Measurements from ENCODE around the gene HCN4. TPM values are rescaled to one million over a fixed set of nuclear protein-coding genes. Genes with fewer than 3 reads are reported as not detected.

HCN4 gene
- total RNA-seq, 1 donor, result under 0.01 TPM

DNA sequence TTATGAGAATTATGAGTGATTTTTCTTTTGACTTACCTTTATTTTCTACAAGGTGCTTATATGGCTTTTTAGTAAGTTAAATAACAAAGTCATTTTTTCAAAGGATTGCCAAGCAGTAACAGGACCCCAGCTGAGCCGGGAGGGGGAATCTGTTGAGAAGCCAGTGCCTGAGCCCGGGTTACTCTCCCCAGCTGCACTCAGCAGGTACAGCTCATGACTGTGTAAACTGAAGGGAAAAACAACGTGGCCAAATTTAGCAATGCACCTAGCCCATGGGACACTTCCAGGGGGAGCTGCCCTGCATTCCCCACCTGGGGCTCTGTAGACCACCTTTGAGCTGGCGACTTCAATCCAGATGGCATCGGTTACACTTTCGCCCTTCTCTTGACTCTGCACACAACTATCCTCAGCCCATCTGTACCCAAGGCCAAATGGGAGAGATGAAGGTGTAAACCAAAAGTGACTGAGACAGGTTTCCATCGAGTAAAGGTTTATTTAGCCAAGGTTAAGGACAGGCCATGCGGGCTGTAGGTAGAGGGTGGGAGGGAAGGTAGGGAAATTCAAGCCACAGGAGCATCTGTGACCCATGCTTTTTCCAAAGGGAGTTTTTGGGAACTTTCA lies 18.2 kb upstream of the HCN4 start:
- Histone ChIP-seq H3K9me3 (ENCODE audit: low read depth, low read length) (no peaks in the 10 kb centered on the region), H3K4me3 (ENCODE audit: low read length) (no peak overlapping the region), H3K27me3 (ENCODE audit: insufficient read depth, low read length) (no peaks in the 10 kb centered on the region), H3K4me1 (ENCODE audit: insufficient read depth, low read length) (peaks cover 8% of the 10 kb centered on the region)

DNA sequence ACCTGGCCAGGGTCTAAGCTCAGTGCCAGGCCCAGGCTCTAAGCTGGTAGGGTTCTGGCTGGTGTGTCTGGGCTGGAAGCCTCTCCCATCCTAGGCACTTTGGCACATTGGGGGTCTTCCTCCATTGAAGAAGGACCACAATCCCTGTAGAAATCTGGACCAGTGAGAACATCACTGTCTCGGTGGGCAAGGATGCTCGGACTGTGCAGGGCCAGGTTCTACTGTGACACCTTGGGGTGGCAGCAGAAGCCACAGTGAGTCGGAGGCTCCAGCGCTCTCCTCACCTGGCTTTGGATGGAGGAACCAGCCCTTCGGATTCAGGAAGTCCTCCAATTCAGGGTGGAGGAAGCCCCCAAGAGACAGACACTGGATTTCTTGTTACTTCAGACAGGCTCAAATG lies 17.5 kb upstream of the HCN4 start:
- H3K4me3 ChIP-seq (ENCODE audit: low read length), result no peak overlapping the region
- no peaks in the 10 kb centered on the region for H3K9me3 ChIP-seq (ENCODE audit: low read depth, low read length)
- peaks cover 8% of the 10 kb centered on the region for H3K4me1 ChIP-seq (ENCODE audit: insufficient read depth, low read length)
- H3K27me3 ChIP-seq (ENCODE audit: insufficient read depth, low read length), result no peaks in the 10 kb centered on the region

DNA sequence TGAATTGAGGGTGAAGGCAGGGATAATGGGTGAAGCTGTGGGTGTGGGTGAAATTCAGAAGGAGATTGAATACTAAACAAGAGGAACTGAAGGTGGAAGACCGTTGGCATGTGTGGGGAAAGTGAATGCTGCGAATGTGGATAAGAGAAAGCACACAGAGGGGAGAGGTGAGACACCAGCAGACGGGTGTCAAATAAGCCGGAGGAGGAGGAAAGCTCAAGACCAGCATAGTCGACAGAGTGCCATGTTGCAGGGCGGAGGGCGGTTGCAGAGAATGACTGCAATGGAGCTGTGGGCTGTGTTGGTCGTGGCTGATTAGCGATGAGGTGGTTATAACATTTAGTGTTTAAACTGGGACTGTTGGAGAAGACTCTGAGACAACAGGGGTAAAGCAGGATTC lies 16.4 kb upstream of the HCN4 start:
- Histone ChIP-seq H3K9me3 (ENCODE audit: low read depth, low read length) (no peaks in the 10 kb centered on the region), H3K4me3 (ENCODE audit: low read length) (no peak overlapping the region), H3K4me1 (ENCODE audit: insufficient read depth, low read length) (peaks cover 8% of the 10 kb centered on the region), H3K27me3 (ENCODE audit: insufficient read depth, low read length) (no peaks in the 10 kb centered on the region)

DNA sequence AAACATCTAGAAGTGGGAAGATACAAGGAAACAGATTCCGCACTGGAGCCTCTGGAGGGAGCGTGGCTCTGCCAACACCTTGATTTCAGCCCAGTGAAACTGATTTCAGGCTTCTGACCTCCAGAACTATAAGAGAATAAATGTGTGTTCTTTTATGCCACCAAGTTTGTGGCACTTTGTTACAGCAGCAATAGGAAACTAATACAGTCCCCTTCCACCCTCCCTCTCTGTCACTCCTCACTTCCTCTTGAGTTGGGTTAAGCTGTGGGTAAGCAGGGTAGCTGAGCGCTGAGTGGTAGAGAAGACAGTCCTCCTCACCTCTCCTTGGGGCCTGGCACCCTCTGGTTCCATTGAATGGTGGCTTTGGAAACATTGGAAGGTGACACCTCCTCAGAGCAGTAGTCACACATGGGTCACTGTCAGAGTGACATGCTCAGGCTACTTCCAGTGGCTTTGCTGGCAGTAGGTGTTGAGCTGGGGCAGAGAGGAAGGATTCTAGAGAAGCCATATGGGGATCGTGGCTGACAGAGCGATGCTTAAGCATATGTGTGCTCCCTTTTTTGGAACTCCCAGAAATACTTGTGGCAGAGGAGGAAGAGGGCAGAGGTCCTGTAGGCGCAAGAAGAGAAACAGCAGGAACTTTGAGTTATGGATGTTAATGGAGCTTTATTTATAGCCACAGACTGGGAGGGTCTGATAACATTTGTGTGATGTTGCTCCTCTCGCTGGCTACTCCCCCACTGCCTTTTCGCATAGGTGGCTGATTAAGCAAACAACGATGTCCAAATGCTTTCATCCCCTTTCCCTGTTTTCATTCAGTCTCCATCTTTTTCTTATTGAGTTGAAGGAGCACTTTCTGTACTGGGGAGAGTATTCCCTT lies 14.8 kb upstream of the HCN4 start:
- Histone ChIP-seq H3K9me3 (ENCODE audit: low read depth, low read length) (no peaks in the 10 kb centered on the region), H3K27me3 (ENCODE audit: insufficient read depth, low read length) (no peaks in the 10 kb centered on the region), H3K4me3 (ENCODE audit: low read length) (no peak overlapping the region), H3K4me1 (ENCODE audit: insufficient read depth, low read length) (peaks cover 8% of the 10 kb centered on the region)

DNA sequence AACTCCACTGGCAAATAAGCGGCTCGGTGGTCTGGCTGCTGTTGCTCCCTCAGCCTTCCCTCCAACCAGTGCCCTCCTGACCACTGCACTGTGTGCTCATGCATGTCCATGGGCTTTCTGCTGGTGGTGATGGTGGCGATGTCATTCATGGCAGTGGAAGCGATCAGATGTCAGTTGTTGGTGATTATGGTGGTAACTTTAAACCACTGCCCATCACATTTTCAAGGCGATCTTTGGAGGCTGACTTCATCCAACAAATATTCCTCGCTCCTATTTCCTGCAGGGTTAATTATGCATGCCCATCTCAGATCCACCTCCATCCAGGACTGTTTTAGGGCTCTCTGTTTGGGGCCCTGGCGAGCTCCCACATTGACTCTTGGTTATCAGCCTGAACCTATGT lies 13.4 kb upstream of the HCN4 start:
- Histone ChIP-seq H3K9me3 (ENCODE audit: low read depth, low read length) (no peaks in the 10 kb centered on the region), H3K4me1 (ENCODE audit: insufficient read depth, low read length) (peaks cover 2% of the 10 kb centered on the region), H3K4me3 (ENCODE audit: low read length) (no peak overlapping the region), H3K27me3 (ENCODE audit: insufficient read depth, low read length) (no peaks in the 10 kb centered on the region)

DNA sequence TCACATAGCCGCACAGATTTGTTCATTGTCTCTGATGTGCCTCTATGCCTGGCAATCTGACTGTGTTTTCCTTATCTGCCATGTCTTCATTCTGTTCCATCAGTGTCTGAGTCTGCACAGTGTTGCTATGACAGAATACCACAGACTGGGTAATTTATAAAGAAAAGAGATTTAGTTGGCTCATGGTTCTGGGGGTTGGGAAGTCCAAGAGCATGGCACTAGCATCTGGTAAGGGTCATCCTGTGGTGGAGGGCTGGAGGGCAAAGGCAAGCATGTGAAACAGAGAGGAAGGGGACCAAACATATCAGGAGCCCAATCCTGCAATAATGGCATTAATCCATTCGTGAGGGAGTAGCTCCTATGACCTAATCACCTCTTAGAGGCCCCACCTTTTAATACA lies 11.9 kb upstream of the HCN4 start:
- Histone ChIP-seq H3K9me3 (ENCODE audit: low read depth, low read length) (no peaks in the 10 kb centered on the region), H3K27me3 (ENCODE audit: insufficient read depth, low read length) (no peaks in the 10 kb centered on the region), H3K4me3 (ENCODE audit: low read length) (no peak overlapping the region), H3K4me1 (ENCODE audit: insufficient read depth, low read length) (no peaks in the 10 kb centered on the region)

DNA sequence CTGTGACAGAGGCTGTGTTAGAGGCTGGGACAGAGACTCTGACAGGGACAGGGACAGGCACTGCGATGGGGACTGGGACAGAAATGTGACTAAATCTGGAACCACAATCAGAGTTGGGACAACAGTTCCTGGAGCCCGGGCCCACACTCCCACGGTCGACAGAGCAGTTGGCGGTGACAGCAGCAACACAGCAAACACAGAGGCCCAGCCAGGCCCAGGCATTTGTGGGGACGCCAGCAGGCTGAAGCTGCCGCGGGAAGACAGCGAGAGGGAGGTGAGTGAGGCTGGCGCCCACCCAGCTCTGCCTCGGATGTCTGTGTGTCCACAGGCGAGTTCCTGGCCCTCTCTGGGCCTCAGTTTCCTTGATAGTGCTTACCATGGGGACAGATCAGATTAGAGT lies 9.3 kb upstream of the HCN4 start:
- Histone ChIP-seq H3K27me3 (ENCODE audit: insufficient read depth, low read length) (no peaks in the 10 kb centered on the region), H3K4me3 (ENCODE audit: low read length) (no peak overlapping the region), H3K4me1 (ENCODE audit: insufficient read depth, low read length) (no peaks in the 10 kb centered on the region), H3K9me3 (ENCODE audit: low read depth, low read length) (no peaks in the 10 kb centered on the region)

DNA sequence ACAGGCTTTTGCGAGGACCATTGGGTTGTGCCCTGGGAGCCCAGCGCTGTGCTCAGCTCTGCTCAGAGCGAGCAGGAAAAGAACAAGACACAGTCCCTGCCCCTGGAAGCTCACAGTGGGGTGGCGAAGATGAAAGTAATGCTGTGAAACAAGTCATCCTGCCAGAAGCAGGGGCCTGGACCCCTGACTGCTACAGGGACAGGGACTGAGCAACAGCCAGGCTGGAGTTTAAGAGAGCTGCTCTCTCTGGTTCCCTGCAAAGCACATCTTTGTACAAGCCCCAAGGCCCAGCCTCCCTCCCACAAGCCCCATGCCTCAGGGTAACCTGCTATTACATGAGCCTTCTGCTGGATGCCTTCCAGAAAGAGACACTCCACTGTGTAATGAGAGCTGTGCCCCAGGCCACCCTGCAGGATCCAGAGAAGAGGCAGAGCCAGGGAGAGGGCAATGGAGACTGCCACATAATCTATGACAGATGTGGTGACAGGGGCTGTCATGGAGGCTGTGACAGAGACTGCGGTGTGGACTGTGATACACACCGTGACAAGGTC lies 7.1 kb upstream of the HCN4 start:
- H3K4me3 ChIP-seq (ENCODE audit: low read length), result no peak overlapping the region
- H3K4me1 ChIP-seq (ENCODE audit: insufficient read depth, low read length), result no peaks in the 10 kb centered on the region
- H3K9me3 ChIP-seq (ENCODE audit: low read depth, low read length), result no peaks in the 10 kb centered on the region
- H3K27me3 ChIP-seq (ENCODE audit: insufficient read depth, low read length), result peaks cover 12% of the 10 kb centered on the region

DNA sequence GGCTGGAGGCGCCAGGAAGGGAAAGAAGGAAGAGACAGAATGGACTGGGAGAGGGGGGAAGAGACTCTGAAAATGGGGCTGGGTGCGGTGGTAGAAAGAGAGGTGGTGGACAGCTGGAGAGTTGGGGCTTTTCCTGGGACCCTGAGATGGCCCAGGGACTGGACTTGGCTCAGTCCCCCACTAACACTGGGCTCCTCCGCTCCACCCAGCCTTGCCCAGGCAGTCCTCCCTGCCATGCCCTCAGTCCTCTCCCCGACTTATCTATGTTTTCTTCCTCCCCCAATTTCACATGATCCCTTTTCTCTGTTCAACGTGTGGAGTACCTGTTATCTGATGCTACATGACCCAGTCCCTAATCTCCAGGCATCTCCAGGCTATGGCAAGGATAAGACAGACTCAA lies 6.3 kb upstream of the HCN4 start:
- H3K4me1 ChIP-seq (ENCODE audit: insufficient read depth, low read length), result no peaks in the 10 kb centered on the region
- H3K27me3 ChIP-seq (ENCODE audit: insufficient read depth, low read length), result peaks cover 20% of the 10 kb centered on the region
- no peaks in the 10 kb centered on the region for H3K9me3 ChIP-seq (ENCODE audit: low read depth, low read length)
- H3K4me3 ChIP-seq (ENCODE audit: low read length), result no peak overlapping the region

DNA sequence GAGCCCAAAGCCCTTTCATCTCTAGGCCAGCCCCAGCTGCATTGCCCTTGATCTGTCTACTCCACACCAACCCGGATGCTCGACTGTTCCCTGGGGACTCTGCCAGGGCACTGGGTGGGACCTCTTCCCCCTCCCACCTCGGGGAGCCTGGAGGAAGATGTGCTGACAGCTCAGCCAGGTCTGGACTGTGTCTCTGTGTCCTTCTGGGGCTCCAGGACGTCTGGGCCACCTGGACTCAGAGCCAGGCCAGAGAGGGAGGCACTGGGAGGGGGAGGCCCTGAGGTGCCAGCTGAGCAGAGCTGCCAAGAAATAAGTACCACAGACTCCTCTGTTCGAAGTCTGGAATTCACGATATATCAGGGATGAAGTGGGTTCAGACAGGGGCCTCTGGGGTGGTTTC lies 5.8 kb upstream of the HCN4 start:
- H3K27me3 ChIP-seq (ENCODE audit: insufficient read depth, low read length), result peaks cover 22% of the 10 kb centered on the region
- no peaks in the 10 kb centered on the region for H3K9me3 ChIP-seq (ENCODE audit: low read depth, low read length)
- no peaks in the 10 kb centered on the region for H3K4me1 ChIP-seq (ENCODE audit: insufficient read depth, low read length)
- no peak overlapping the region for H3K4me3 ChIP-seq (ENCODE audit: low read length)

DNA sequence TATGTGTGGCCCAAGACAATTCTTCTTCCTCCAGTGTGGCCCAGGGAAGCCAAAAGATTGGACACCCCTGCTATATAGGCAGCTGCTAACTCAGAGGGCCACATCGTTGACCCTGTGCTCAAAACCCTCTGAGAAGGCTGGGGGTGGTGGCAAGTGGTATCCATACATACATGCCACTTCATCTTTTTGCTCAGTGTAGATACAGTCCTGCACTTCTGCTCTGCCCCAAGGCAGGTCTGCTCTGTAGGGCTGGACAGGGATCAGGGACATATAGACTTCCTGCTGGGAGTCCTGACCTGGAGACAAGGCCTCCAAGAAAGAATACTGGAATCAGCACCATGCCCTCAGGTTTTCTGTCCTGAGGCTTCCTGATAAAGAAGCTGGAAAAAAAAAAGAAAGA lies 4.5 kb upstream of the HCN4 start:
- no peaks in the 10 kb centered on the region for H3K9me3 ChIP-seq (ENCODE audit: low read depth, low read length)
- H3K27me3 ChIP-seq (ENCODE audit: insufficient read depth, low read length), result peaks cover 25% of the 10 kb centered on the region
- H3K4me1 ChIP-seq (ENCODE audit: insufficient read depth, low read length), result no peaks in the 10 kb centered on the region
- no peak overlapping the region for H3K4me3 ChIP-seq (ENCODE audit: low read length)

DNA sequence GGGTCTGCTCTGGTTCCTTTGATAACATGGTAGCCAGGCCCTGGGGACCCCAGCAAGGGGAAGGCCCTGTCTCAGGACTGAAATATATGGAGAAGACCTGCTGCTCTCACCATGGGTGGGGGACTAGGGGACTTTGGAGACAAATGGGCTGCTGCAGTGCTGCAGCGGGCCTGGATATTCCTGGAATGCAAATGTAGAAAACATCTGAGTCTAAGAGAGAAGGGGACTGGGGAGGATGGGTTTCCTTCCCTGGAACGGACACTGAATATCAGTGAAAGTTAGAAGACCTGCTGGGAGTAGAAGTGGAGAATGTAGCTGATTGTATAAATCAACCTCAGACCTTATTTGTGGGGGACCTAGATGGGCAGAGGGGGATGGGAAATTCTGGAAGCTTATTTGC lies 3.1 kb upstream of the HCN4 start:
- no peaks in the 10 kb centered on the region for H3K4me1 ChIP-seq (ENCODE audit: insufficient read depth, low read length)
- H3K9me3 ChIP-seq (ENCODE audit: low read depth, low read length), result no peaks in the 10 kb centered on the region
- H3K27me3 ChIP-seq (ENCODE audit: insufficient read depth, low read length), result peaks cover 31% of the 10 kb centered on the region
- H3K4me3 ChIP-seq (ENCODE audit: low read length), result no peak overlapping the region

DNA sequence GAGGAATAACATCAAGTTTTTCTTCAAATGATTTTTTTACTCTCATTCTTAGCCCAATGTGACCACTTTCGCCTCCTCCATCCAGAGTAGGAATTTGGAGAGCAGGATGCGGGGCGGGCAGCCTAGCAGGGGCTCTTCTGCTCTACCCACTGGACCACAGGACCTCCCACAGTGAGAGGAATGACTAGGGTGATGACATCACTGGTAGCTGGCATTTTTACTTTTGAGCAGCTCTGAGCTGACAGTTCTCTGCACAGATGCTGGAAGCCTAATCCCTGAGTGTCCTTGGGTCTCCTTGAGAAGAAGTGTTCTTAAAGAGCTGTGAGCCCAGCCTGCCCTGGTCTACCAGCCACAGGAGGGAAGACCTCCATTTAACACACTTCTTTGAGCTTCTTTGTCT lies 1.4 kb upstream of the HCN4 start:
- Histone ChIP-seq H3K4me3 (ENCODE audit: low read length) (no peak overlapping the region), H3K4me1 (ENCODE audit: insufficient read depth, low read length) (no peaks in the 10 kb centered on the region), H3K27me3 (ENCODE audit: insufficient read depth, low read length) (peaks cover 40% of the 10 kb centered on the region), H3K9me3 (ENCODE audit: low read depth, low read length) (no peaks in the 10 kb centered on the region)

DNA sequence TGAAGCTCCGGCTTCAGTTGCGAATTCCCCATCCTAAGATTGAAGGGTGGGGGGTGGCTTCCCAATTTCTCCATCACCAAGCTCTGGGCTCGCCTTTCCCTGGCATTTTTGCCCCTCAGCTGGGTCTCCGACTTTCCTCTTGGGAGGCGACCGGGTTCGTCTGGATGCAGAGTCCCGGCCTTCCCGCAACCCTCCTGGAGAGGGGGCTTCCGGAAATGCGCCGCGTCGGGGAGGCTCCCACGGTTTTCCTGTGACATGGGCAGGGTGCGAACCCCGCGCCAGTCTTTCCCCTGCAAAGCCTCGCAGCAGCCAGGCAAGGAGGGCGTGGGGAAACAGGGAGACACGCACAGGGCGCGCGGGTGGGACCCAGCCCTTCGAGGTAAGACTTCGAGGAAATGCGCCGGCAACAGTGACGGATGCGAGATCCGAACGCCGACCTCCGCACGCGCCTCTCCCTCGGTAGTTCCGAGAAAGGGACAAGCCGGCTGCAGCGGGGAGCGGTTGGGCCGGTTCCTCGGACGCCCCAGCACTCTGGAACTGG lies 466 bp upstream of the HCN4 start:
- Histone ChIP-seq H3K27me3 (ENCODE audit: insufficient read depth, low read length) (peaks cover 40% of the 10 kb centered on the region), H3K9me3 (ENCODE audit: low read depth, low read length) (no peaks in the 10 kb centered on the region), H3K4me1 (ENCODE audit: insufficient read depth, low read length) (no peaks in the 10 kb centered on the region), H3K4me3 (ENCODE audit: low read length) (no peak overlapping the region)

DNA sequence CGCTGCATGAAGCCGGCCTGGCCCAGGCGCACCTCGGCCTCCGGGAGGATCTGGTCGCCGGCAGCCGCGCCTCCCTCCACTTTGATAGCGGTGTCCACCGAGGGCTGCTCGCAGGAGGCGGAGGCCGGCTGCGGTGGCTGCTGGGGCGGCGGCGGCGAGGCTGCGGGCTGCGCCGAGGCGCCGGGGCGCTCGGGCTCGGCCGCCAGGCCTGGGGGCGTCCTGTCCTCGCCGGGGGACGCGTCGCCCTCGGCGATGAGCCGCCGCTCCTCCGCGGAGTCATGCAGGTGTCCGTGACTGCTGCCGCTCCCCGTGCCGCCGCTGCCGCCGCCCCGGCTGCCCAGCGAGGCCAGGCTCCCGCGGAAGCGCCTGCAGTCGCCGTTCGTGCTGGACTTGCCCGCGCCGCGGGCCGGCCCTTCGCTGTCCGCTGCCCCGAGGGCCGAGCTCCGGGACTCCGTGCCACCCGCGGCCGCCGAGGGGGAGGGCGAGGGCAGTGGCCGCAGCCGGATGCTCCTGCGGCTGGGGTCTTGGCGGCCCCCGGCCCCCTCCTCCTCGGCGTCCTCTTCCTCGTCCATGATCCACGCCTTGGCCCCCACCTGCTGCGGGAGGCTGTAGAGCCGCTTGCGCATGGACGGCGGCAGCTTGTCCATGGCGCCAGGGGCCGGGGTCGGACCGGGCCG lies 996 bp downstream of the HCN4 start:
- Histone ChIP-seq H3K27me3 (ENCODE audit: insufficient read depth, low read length) (peaks cover 40% of the 10 kb centered on the region), H3K4me3 (ENCODE audit: low read length) (no peak overlapping the region), H3K4me1 (ENCODE audit: insufficient read depth, low read length) (no peaks in the 10 kb centered on the region), H3K9me3 (ENCODE audit: low read depth, low read length) (no peaks in the 10 kb centered on the region)

All from mononuclear cell (primary cell).